A549 (cell line): ENCODE data around the gene ATG9A.

Source experiments
- EP300 ChIP-seq, 2 experiments: fragments of >200 bp; sonication (Bioruptor Twin); formaldehyde crosslinking; IDR thresholded peaks; 2 replicates in 1 of 2; 3 replicates in 1 of 2; pipeline ENCODE4 v1.6.1; 2016 to 2017
- RFX5 ChIP-seq: fragments of 450-650 bp; IDR thresholded peaks from 2 replicates; pipeline ENCODE4 v1.7.1; 2014; ENCODE audit warnings: antibody characterized with exemption, mild to moderate bottlenecking, moderate library complexity
- TF ChIP-seq, protein P1 (sequence below): fragments of >200 bp; sonication (Bioruptor Twin); formaldehyde crosslinking; IDR thresholded peaks from 3 replicates; pipeline ENCODE4 v1.5.1; 2016

DNA sequence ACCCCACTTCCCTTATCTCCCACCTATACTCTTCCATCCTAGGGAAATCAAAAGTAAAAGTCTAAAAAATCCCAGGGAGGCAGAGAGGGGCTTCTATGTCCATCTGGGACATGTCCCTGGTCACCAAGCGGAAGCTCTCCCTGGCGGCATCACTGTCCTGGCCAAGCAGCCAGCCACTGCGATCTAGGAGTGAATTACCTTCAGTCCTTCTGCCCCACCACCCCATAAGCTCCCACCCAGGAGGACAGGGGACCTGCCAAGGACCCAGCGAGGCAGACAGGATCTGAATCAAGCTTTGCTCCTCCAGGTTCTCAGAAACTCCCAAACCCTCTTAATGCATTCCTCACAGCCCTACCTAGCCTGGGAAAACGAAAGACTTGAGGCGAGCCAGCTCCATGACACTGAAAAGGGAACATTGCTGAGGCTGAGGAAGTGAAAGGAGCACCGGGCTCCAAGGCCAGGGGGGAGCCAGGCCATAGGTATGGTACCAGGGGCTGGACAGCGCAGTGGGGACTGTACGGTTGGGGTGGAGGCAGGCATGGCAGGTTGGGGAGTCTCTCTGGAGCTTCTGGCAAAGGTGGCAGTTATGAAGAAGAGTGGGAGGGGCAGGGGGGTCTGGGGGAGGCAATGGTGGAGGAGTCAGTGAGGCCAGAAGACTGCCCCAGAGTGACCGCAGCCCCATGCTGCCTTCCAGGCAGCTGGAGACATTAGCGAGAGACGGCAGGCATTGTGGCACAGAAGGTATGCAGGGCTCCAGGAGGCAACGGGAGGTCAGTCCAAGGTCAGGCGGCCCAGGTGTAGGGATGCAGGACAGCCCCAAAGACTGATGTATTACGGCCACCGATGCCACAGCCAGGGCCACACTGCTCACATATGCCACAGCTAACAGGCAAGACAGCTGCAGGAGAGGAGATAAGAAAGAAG, 56.9 kb downstream of the ATG9A start:
- TF ChIP-seq, protein P1, sequence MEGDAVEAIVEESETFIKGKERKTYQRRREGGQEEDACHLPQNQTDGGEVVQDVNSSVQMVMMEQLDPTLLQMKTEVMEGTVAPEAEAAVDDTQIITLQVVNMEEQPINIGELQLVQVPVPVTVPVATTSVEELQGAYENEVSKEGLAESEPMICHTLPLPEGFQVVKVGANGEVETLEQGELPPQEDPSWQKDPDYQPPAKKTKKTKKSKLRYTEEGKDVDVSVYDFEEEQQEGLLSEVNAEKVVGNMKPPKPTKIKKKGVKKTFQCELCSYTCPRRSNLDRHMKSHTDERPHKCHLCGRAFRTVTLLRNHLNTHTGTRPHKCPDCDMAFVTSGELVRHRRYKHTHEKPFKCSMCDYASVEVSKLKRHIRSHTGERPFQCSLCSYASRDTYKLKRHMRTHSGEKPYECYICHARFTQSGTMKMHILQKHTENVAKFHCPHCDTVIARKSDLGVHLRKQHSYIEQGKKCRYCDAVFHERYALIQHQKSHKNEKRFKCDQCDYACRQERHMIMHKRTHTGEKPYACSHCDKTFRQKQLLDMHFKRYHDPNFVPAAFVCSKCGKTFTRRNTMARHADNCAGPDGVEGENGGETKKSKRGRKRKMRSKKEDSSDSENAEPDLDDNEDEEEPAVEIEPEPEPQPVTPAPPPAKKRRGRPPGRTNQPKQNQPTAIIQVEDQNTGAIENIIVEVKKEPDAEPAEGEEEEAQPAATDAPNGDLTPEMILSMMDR: no peak
- TF ChIP-seq EP300 (IDR thresholded peaks at IDR 0.05) (no peak), RFX5 (no peak)
